Endothelial cell of umbilical vein (primary cell): ENCODE measurements around the gene SPEN. TPM values are rescaled to one million over a fixed set of nuclear protein-coding genes. Genes with fewer than 3 reads are reported as not detected.

Experiments
- BruUV-seq: library from RNA; stranded (reverse); fragments of 400-500 nt; replicated peaks from 2 replicates; lab custom pipeline; 2021; lab: Mats Ljungman, UMichigan
- CTCF ChIA-PET: fragments of 300-600, 350-600 bp; sonication (Branson Sonifier 250); formaldehyde crosslinking; loops from one replicate; lab custom pipeline; 2021; ENCODE audit warnings: antibody characterized with exemption, inconsistent platforms; lab: Charles Lee
- POLR2A ChIA-PET: fragments of 300-600, 350-600 bp; sonication (Branson Sonifier 250); formaldehyde crosslinking; loops from one replicate; lab custom pipeline; 2021; ENCODE audit warnings: antibody characterized with exemption, inconsistent platforms; lab: Charles Lee
- DNase-seq: peaks from one replicate; pipeline ENCODE4 v3.0.0-alpha.2; 2011; ENCODE audit warnings: low read depth, low spot score
- FAIRE-seq: peaks from 2 replicates; lab custom pipeline; 2011; peaks lifted over from hg19 to GRCh38; lab: Jason Lieb, UNC
- H2AFZ ChIP-seq: 2 replicates; pipeline ENCODE4 v1.6.0; 2012; ENCODE audit warnings: low read depth, low read length, control low read depth, inconsistent platforms
- H3K27ac ChIP-seq: 2 replicates; pipeline ENCODE4 v1.5.1; 2011; ENCODE audit warnings: low read depth, mild to moderate bottlenecking, control low read depth, low read length, moderate library complexity; ENCODE audit not compliant: insufficient read depth
- H3K27me3 ChIP-seq, 2 experiments: 2 replicates each; pipeline versions ENCODE4 v1.6.0 to v1.6.1; 2011; ENCODE audit warnings: low read length in 2 of 2, mixed read lengths in 1 of 2; ENCODE audit not compliant: control insufficient read depth in 2 of 2, insufficient read depth in 2 of 2
- H3K36me3 ChIP-seq, 2 experiments: 2 replicates in 1 of 2; 3 replicates in 1 of 2; pipeline ENCODE4 v1.5.1; 2011; ENCODE audit warnings: low read length in 2 of 2, mild to moderate bottlenecking in 1 of 2, moderate library complexity in 1 of 2; ENCODE audit not compliant: control insufficient read depth in 2 of 2, insufficient read depth in 2 of 2; ENCODE audit errors: extremely low read depth in 1 of 2
- H3K4me1 ChIP-seq: 3 replicates; pipeline ENCODE4 v1.5.1; 2011; ENCODE audit warnings: mild to moderate bottlenecking, low read length; ENCODE audit not compliant: control insufficient read depth, insufficient read depth; ENCODE audit errors: extremely low read depth
- H3K4me2 ChIP-seq: 2 replicates; pipeline ENCODE4 v1.6.1; 2011; ENCODE audit warnings: low read length, control low read depth, mixed read lengths; ENCODE audit not compliant: insufficient read depth
- H3K4me3 ChIP-seq, 3 experiments: fragments of 200-600 bp in 1 of 3; sonication (generic), shearing (Covaris generic) in 1 of 3; replicated peaks in 1 of 3; 2 replicates each; pipeline ENCODE4 v1.5.1; 2011 to 2016; ENCODE audit warnings: control low read depth in 3 of 3, low read length in 3 of 3, mild to moderate bottlenecking in 2 of 3, inconsistent platforms in 1 of 3, low read depth in 1 of 3, moderate library complexity in 1 of 3; ENCODE audit not compliant: insufficient read depth in 1 of 3
- H3K79me2 ChIP-seq: 2 replicates; pipeline ENCODE4 v1.6.0; 2012; ENCODE audit warnings: low read length, inconsistent platforms; ENCODE audit not compliant: control insufficient read depth, insufficient read depth
- H3K9ac ChIP-seq: replicated peaks from 2 replicates; pipeline ENCODE3; 2011; ENCODE audit warnings: low read length, control low read depth; ENCODE audit not compliant: insufficient read depth; ENCODE audit errors: extremely low read depth
- H3K9me1 ChIP-seq: replicated peaks from 3 replicates; pipeline ENCODE4 v1.6.0; 2011; ENCODE audit warnings: mild to moderate bottlenecking, low read length; ENCODE audit not compliant: control insufficient read depth, insufficient read depth; ENCODE audit errors: extremely low read depth
- H3K9me3 ChIP-seq: replicated peaks from 2 replicates; pipeline ENCODE4 v1.5.1; 2012; ENCODE audit warnings: low read length, inconsistent platforms; ENCODE audit not compliant: control insufficient read depth, insufficient read depth
- H4K20me1 ChIP-seq: replicated peaks from 2 replicates; pipeline ENCODE3; 2011; ENCODE audit warnings: mild to moderate bottlenecking, low read length; ENCODE audit not compliant: control insufficient read depth, insufficient read depth; ENCODE audit errors: extremely low read depth
- CTCF ChIP-seq, 2 donors: IDR thresholded peaks; 1 replicate in 1 of 2; 2 replicates in 1 of 2; pipeline ENCODE4 v1.5.1; 2011; ENCODE audit warnings: low read length in 2 of 2, mild to moderate bottlenecking in 2 of 2, moderate library complexity in 2 of 2, control low read depth in 1 of 2, inconsistent platforms in 1 of 2, low read depth in 1 of 2; ENCODE audit not compliant: insufficient read depth in 1 of 2; ENCODE audit errors: extremely low read depth in 1 of 2
- EZH2 ChIP-seq: IDR thresholded peaks from 2 replicates; pipeline ENCODE4 v1.6.1; 2012; ENCODE audit warnings: borderline replicate concordance, low read depth, mild to moderate bottlenecking, moderate library complexity, low read length, inconsistent platforms; ENCODE audit not compliant: severe bottlenecking
- FOS ChIP-seq: IDR thresholded peaks from 2 replicates; pipeline ENCODE4 v1.6.1; 2011; ENCODE audit warnings: mild to moderate bottlenecking, low read length, moderate library complexity, borderline replicate concordance; ENCODE audit not compliant: insufficient read depth
- GATA2 ChIP-seq: IDR thresholded peaks from 2 replicates; pipeline ENCODE4 v1.7.0; 2011; ENCODE audit warnings: low read depth, mild to moderate bottlenecking, moderate library complexity, mixed read lengths, low read length; ENCODE audit not compliant: insufficient read length, insufficient read depth
- JUN ChIP-seq: IDR thresholded peaks from 2 replicates; pipeline ENCODE4 v1.6.1; 2011; ENCODE audit warnings: borderline replicate concordance, low read depth; ENCODE audit not compliant: insufficient read length, insufficient read depth
- MAX ChIP-seq: IDR thresholded peaks from 2 replicates; pipeline ENCODE4 v1.6.1; 2011; ENCODE audit not compliant: insufficient read depth, insufficient read length
- MYC ChIP-seq: IDR thresholded peaks from one replicate; pipeline ENCODE4 v1.6.1; 2011; ENCODE audit warnings: mild to moderate bottlenecking, low read depth, low read length
- POLR2A ChIP-seq: IDR thresholded peaks from 2 replicates; pipeline ENCODE4 v1.6.1; 2012; ENCODE audit warnings: low read depth, mild to moderate bottlenecking, control low read depth, low read length
- POLR2AphosphoS5 ChIP-seq: IDR thresholded peaks from 2 replicates; pipeline ENCODE4 v1.6.1; 2012; ENCODE audit warnings: low read depth, mild to moderate bottlenecking, control low read depth, low read length, moderate library complexity; ENCODE audit not compliant: insufficient read depth
- dilution Hi-C: fragments of 300-500 bp; cut with MboI; formaldehyde crosslinking; loops from one replicate; pipeline ENCODE4 v1.15.0; 2019; ENCODE audit warnings: low sequenced_read_pairs; ENCODE audit not compliant: extremely low pct_ligation_motif_present
- intact Hi-C: fragments of 100-400 bp; cut with micrococcal nuclease; formaldehyde crosslinking; loops from one replicate; pipeline ENCODE4 v1.10.0; 2022
- polyA plus RNA-seq, 4 experiments: library from polyadenylated mRNA; depleted of rRNA in 3 of 4; stranded (reverse) in 3 of 4; unstranded in 1 of 4; fragments of >200 nt; gene quantifications; 2 replicates each; pipeline versions ENCODE4 v1.2.1 to v1.2.3, GENCODE V29; 2011 to 2012; ENCODE audit warnings: missing spikeins in 1 of 4
- total RNA-seq: library from RNA; stranded (reverse); gene quantifications from 2 replicates; pipeline ENCODE4 v1.2.3, GENCODE V29; 2021

SPEN gene
- total and polyA plus RNA-seq, 2 donors (not counting 3 experiments of a cell fraction or from before 2014, with no cell fraction given): 9.3 to 44.4 TPM

- peaks cover 64% of the 10 kb centered on the region for H3K79me2 ChIP-seq
- H4K20me1 ChIP-seq: no peaks in the 10 kb centered on the region
- POLR2A ChIA-PET: interaction anchor here (0.6 to 1.5 kb wide), 6 partner anchors 12 to 306 kb away, joined by 3 to 7 read pairs (median 4); no protein-coding TSS in a partner anchor
- no peaks in the 10 kb centered on the region for H3K9me1 ChIP-seq
- H3K27me3 ChIP-seq: no peaks in the 10 kb centered on the region
- DNase-seq: peak; percentile 94
- TF ChIP-seq FOS: peak; percentile 71
- no peak for TF ChIP-seq EZH2
- no peak for TF ChIP-seq MAX
- peak; percentile 21 for TF ChIP-seq POLR2AphosphoS5
- TF ChIP-seq POLR2A: peak; percentile 74
- TF ChIP-seq MYC: no peak
- TF ChIP-seq CTCF (IDR thresholded peaks at IDR 0.05; ENCODE audit: extremely low read depth in 1 of 2, insufficient read depth in 1 of 2, low read depth in 1 of 2, low read length in 2 of 2): no peak
- no peak for TF ChIP-seq GATA2
- peak; percentile 50 for TF ChIP-seq JUN
- H3K9ac ChIP-seq: peak overlapping the region; percentile 99
- intact Hi-C loops: loop anchor here (1.0 to 10.0 kb wide), 4 partner anchors 34 to 324 kb away; partner anchors contain the start of genes CASP9, DDI2 and DNAJC16
- H3K9me3 ChIP-seq: no peaks in the 10 kb centered on the region
- dilution Hi-C loops: no loop called here
- peak overlapping the region; percentile 71 to 100 (median 99) for H3K4me3 ChIP-seq
- CTCF ChIA-PET: interaction anchor here (1.1 to 3.8 kb wide), 7 partner anchors 15 to 74 kb away, joined by 3 to 22 read pairs (median 5); no protein-coding TSS in a partner anchor
- no peaks in the 10 kb centered on the region for H3K36me3 ChIP-seq
- TSS peak; percentile 55 for BruUV-seq
- peak overlapping the region; percentile 14 for H2AFZ ChIP-seq
- H3K4me1 ChIP-seq: peaks cover 25% of the 10 kb centered on the region
- H3K4me2 ChIP-seq: peak overlapping the region; percentile 74
- H3K27ac ChIP-seq: peak overlapping the region; percentile 62
- FAIRE-seq: peak; percentile 70
These were observed 1.6 kb downstream of the SPEN start for GRCh38 chr1:15848929-15849774.
